K562 (cell line): ENCODE measurements around the gene CYB5R4. TPM values are rescaled to one million over a fixed set of nuclear protein-coding genes. Genes with fewer than 3 reads are reported as not detected.

Experiments
- C11orf30 ChIP-seq: fragments of 450-650 bp; IDR thresholded peaks from 2 replicates; pipeline ENCODE4 v1.6.1; 2016; ENCODE audit warnings: low read depth, mild to moderate bottlenecking
- ELF4 ChIP-seq: fragments of 450-650 bp; formaldehyde crosslinking; IDR thresholded peaks from 2 replicates; pipeline ENCODE4 v1.4.0; 2022; ENCODE audit warnings: missing genetic modification characterization
- GTF2A2 ChIP-seq: IDR thresholded peaks from 2 replicates; pipeline ENCODE4 v1.6.1; 2016; ENCODE audit warnings: mild to moderate bottlenecking, missing genetic modification characterization, missing compliant biosample characterization
- KAT2B ChIP-seq: IDR thresholded peaks from one replicate; pipeline ENCODE4 v1.6.1; 2012; ENCODE audit warnings: low read depth, mild to moderate bottlenecking, control low read depth, inconsistent platforms, low read length, moderate library complexity
- KAT7 ChIP-seq: sonication (generic); formaldehyde crosslinking; IDR thresholded peaks from 2 replicates; pipeline ENCODE4 v1.8.0; 2022; ENCODE audit warnings: missing genetic modification reagents, mild to moderate bottlenecking, borderline replicate concordance
- KAT8 ChIP-seq: fragments of 450-650 bp; IDR thresholded peaks from 2 replicates; pipeline ENCODE4 v1.6.1; 2016; ENCODE audit warnings: low read depth, mild to moderate bottlenecking
- MBD2 ChIP-seq: sonication (generic); IDR thresholded peaks from 2 replicates; pipeline ENCODE4 v1.6.1; 2016; ENCODE audit warnings: low read depth, borderline replicate concordance
- MCM3 ChIP-seq: fragments of 450-650 bp; IDR thresholded peaks from 2 replicates; pipeline ENCODE4 v1.6.1; 2016
- MEIS2 ChIP-seq: fragments of 450-650 bp; IDR thresholded peaks from 2 replicates; pipeline ENCODE4 v1.6.1; 2014; ENCODE audit warnings: mild to moderate bottlenecking; ENCODE audit not compliant: partially characterized antibody
- MTA2 ChIP-seq: fragments of 450-650 bp; IDR thresholded peaks from 2 replicates; pipeline ENCODE4 v1.6.1; 2016; ENCODE audit warnings: low read depth
- NCOA6 ChIP-seq: fragments of 450-650 bp; IDR thresholded peaks from 2 replicates; pipeline ENCODE4 v1.6.1; 2017; ENCODE audit warnings: mild to moderate bottlenecking
- NFE2 ChIP-seq: IDR thresholded peaks from 2 replicates; pipeline ENCODE4 v1.6.1; 2014; ENCODE audit warnings: antibody characterized with exemption, low read depth
- RB1 ChIP-seq: fragments of 450-650 bp; IDR thresholded peaks from 2 replicates; pipeline ENCODE4 v1.6.1; 2017; ENCODE audit warnings: low read depth, mild to moderate bottlenecking
- SAFB2 ChIP-seq: fragments of 200-400 bp; formaldehyde crosslinking; IDR thresholded peaks from 2 replicates; pipeline ENCODE4 v1.6.1; 2018; ENCODE audit warnings: borderline replicate concordance, low read length, low read depth, moderate library complexity; ENCODE audit not compliant: severe bottlenecking
- SPI1 ChIP-seq: IDR thresholded peaks from 2 replicates; pipeline ENCODE4 v1.6.1; 2011; ENCODE audit warnings: low read depth, low read length, control low read depth, borderline replicate concordance
- SRF ChIP-seq, 2 experiments: fragments of 250-450, 450-650 bp in 1 of 2; sonication (Bioruptor Pico) in 1 of 2; sonication (generic) in 1 of 2; formaldehyde crosslinking; IDR thresholded peaks; 2 replicates each; pipeline versions ENCODE4 v1.5.0 to v1.5.1; 2020 to 2022; ENCODE audit warnings: mild to moderate bottlenecking in 1 of 2, missing genetic modification reagents in 1 of 2
- SRSF9 ChIP-seq: fragments of 200-400 bp; formaldehyde crosslinking; IDR thresholded peaks from 2 replicates; pipeline ENCODE4 v1.6.1; 2017; ENCODE audit warnings: low read depth, low read length, borderline replicate concordance
- ZNF124 ChIP-seq: sonication (generic); formaldehyde crosslinking; IDR thresholded peaks from 2 replicates; pipeline ENCODE4 v1.8.1; 2022; ENCODE audit warnings: missing genetic modification reagents
- polyA plus RNA-seq, 8 experiments: library from polyadenylated mRNA; depleted of rRNA in 4 of 8; stranded (reverse) in 5 of 8; unstranded in 3 of 8; fragments of >200 nt; fragmentation: Nextera tagmentation in 2 of 8; fragmentation: Illumina TruSeq in 1 of 8; extraction: Ambion mirVana in 2 of 8; extraction: Trizol in 1 of 8; gene quantifications; 2 replicates each; pipeline versions ENCODE4 v1.2.1 to v1.2.3, GENCODE V29; 2011 to 2014; ENCODE audit warnings: inconsistent platforms in 1 of 8, missing spikeins in 1 of 8
- total RNA-seq, 7 experiments: library from RNA; depleted of rRNA in 6 of 7; stranded (reverse); fragments of >200 nt in 6 of 7; fragmentation: Illumina TruSeq in 2 of 7; extraction: Trizol in 2 of 7; gene quantifications; 2 replicates each; pipeline versions ENCODE4 v1.2.1 to v1.2.3, GENCODE V29; 2011 to 2021; ENCODE audit warnings: low replicate concordance in 1 of 7
- TF ChIP-seq, protein P1 (sequence below): sonication (generic); formaldehyde crosslinking; IDR thresholded peaks from 2 replicates; pipeline ENCODE4 v1.4.0; 2020; ENCODE audit warnings: mild to moderate bottlenecking, missing genetic modification reagents
- TF ChIP-seq, protein P2 (sequence below): sonication (generic); formaldehyde crosslinking; IDR thresholded peaks from 2 replicates; pipeline ENCODE4 v1.5.0; 2020; ENCODE audit warnings: missing genetic modification reagents
- TF ChIP-seq, protein P3 (sequence below): fragments of 250-450 bp; sonication (Bioruptor Pico); IDR thresholded peaks from 2 replicates; pipeline ENCODE4 v1.5.0; 2020; ENCODE audit warnings: mild to moderate bottlenecking
- TF ChIP-seq, protein P4 (sequence below): IDR thresholded peaks from 2 replicates; pipeline ENCODE4 v1.6.1; 2011; ENCODE audit warnings: borderline replicate concordance, low read depth, mild to moderate bottlenecking, moderate library complexity, low read length; ENCODE audit not compliant: insufficient read depth, poor library complexity, severe bottlenecking

CYB5R4 gene
- total and polyA plus RNA-seq, 9 of the 15 experiments (the other 6 are each of a cell fraction or from before 2014, with no cell fraction given): 5.9 to 23.1 (median 19.0) TPM

DNA sequence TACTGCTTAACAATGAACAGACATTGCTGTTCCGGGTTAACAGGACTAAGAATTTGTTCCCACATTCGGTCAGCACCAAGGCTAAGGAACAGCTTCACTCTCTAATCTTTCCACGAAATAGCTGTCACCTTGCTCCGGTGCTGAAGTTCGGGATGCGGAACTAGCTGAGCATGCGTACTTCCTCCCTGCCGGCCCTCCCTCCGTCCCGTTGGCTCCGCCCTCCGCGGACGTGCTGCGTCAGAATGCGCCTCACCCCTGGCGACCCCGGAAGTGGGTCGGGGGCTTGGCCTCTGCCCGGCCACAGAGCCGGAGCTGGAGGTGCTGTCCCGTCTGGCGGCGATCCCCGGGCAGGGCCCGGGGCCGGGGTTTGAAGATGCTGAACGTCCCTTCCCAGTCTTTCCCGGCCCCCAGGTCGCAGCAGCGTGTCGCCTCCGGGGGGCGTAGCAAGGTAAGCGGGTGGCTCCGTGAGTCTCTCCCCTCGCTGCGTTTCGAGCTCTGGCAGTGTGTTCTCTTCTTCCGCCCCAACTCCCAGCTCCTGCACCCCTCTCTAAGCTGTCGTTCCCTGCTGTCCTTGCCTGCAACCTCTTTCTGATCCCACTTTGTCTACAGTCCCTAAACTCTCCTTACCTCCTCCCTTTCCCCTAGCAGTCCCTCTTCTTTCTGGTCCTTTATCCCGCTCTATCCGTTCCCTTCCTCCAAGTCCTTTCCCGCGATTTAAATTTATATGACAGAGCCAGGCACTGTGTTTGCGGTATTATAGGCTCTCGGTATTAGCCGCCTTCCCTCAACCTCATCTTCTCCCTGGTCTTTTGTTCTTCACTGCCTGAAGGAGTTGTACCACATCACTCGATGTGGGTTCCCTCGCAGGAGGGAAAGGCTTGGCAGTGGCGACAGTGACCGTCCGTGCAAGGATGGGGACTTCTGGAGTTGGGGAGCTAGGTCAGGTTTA, at the start of gene CYB5R4 (continued):
- TF ChIP-seq, protein P1, sequence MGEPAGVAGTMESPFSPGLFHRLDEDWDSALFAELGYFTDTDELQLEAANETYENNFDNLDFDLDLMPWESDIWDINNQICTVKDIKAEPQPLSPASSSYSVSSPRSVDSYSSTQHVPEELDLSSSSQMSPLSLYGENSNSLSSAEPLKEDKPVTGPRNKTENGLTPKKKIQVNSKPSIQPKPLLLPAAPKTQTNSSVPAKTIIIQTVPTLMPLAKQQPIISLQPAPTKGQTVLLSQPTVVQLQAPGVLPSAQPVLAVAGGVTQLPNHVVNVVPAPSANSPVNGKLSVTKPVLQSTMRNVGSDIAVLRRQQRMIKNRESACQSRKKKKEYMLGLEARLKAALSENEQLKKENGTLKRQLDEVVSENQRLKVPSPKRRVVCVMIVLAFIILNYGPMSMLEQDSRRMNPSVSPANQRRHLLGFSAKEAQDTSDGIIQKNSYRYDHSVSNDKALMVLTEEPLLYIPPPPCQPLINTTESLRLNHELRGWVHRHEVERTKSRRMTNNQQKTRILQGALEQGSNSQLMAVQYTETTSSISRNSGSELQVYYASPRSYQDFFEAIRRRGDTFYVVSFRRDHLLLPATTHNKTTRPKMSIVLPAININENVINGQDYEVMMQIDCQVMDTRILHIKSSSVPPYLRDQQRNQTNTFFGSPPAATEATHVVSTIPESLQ (CRISPR knock-in tag): peak; percentile 98; the same call in 1 of the 2 replicates
- TF ChIP-seq ELF4 (CRISPR knock-in tag) (peak; percentile 71; the same call in 1 of the 2 replicates), MTA2 (no peak), GTF2A2 (tag) (no peak), KAT8 (no peak), KAT7 (CRISPR knock-in tag) (0 out of 2 replicates have a peak, but pooled peaks have one; percentile 46), NCOA6 (peak; percentile 99), RB1 (peak; percentile 79; the same call in 1 of the 2 replicates), MEIS2 (peak; percentile 80), SRSF9 (no peak), SRF (CRISPR knock-in tag; IDR thresholded peaks at IDR 0.05) (peak in 1 of 2 experiments; percentile 95; a peak in 3 of 4 replicates), MBD2 (peak; percentile 58; the same call in 1 of the 2 replicates), NFE2 (peak; percentile 58), ZNF124 (no peak), MCM3 (no peak), SAFB2 (no peak), KAT2B (no peak), C11orf30 (peak; percentile 77), SPI1 (peak; percentile 64; the same call in 1 of the 2 replicates)
- TF ChIP-seq, protein P2, sequence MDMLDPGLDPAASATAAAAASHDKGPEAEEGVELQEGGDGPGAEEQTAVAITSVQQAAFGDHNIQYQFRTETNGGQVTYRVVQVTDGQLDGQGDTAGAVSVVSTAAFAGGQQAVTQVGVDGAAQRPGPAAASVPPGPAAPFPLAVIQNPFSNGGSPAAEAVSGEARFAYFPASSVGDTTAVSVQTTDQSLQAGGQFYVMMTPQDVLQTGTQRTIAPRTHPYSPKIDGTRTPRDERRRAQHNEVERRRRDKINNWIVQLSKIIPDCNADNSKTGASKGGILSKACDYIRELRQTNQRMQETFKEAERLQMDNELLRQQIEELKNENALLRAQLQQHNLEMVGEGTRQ (CRISPR knock-in tag): peak; percentile 68
- TF ChIP-seq, protein P3, sequence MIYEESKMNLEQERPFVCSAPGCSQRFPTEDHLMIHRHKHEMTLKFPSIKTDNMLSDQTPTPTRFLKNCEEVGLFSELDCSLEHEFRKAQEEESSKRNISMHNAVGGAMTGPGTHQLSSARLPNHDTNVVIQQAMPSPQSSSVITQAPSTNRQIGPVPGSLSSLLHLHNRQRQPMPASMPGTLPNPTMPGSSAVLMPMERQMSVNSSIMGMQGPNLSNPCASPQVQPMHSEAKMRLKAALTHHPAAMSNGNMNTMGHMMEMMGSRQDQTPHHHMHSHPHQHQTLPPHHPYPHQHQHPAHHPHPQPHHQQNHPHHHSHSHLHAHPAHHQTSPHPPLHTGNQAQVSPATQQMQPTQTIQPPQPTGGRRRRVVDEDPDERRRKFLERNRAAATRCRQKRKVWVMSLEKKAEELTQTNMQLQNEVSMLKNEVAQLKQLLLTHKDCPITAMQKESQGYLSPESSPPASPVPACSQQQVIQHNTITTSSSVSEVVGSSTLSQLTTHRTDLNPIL (CRISPR knock-in tag): no peak
- TF ChIP-seq, protein P4, sequence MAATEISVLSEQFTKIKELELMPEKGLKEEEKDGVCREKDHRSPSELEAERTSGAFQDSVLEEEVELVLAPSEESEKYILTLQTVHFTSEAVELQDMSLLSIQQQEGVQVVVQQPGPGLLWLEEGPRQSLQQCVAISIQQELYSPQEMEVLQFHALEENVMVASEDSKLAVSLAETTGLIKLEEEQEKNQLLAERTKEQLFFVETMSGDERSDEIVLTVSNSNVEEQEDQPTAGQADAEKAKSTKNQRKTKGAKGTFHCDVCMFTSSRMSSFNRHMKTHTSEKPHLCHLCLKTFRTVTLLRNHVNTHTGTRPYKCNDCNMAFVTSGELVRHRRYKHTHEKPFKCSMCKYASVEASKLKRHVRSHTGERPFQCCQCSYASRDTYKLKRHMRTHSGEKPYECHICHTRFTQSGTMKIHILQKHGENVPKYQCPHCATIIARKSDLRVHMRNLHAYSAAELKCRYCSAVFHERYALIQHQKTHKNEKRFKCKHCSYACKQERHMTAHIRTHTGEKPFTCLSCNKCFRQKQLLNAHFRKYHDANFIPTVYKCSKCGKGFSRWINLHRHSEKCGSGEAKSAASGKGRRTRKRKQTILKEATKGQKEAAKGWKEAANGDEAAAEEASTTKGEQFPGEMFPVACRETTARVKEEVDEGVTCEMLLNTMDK: no peak
